GM12878 (cell line): Measurements from ENCODE around the gene RAP1A. TPM values are rescaled to one million over a fixed set of nuclear protein-coding genes. Genes with fewer than 3 reads are reported as not detected.

Experiments
- ATF7 ChIP-seq: fragments of 450-650 bp; IDR thresholded peaks from 2 replicates; pipeline ENCODE4 v1.6.1; 2016; ENCODE audit warnings: low read depth, mild to moderate bottlenecking
- BRCA1 ChIP-seq: IDR thresholded peaks from 2 replicates; pipeline ENCODE4 v1.6.1; 2011; ENCODE audit warnings: low read depth, low read length, improper control_type of control experiment
- CEBPB ChIP-seq, 2 experiments: fragments of 150-350 bp in 1 of 2; IDR thresholded peaks; 2 replicates each; pipeline ENCODE4 v1.6.1; 2012 to 2014; ENCODE audit warnings: low read depth in 2 of 2, low read length in 2 of 2, borderline replicate concordance in 1 of 2, inconsistent platforms in 1 of 2
- CHD2 ChIP-seq: IDR thresholded peaks from 2 replicates; pipeline ENCODE4 v1.6.1; 2011; ENCODE audit warnings: low read depth, low read length, improper control_type of control experiment, borderline replicate concordance
- CHD4 ChIP-seq: fragments of 200-600 bp; sonication (generic); IDR thresholded peaks from 2 replicates; pipeline ENCODE4 v1.6.1; 2016; ENCODE audit warnings: mild to moderate bottlenecking
- ETV6 ChIP-seq, 2 experiments: fragments of 450-650 bp in 1 of 2; IDR thresholded peaks in 1 of 2; conservative IDR thresholded peaks in 1 of 2; 2 replicates each; pipeline ENCODE4 v1.6.1; 2014; ENCODE audit warnings: antibody characterized with exemption in 1 of 2, borderline replicate concordance in 1 of 2, low read depth in 1 of 2, mild to moderate bottlenecking in 1 of 2, moderate library complexity in 1 of 2
- LARP7 ChIP-seq: fragments of 450-650 bp; IDR thresholded peaks from 2 replicates; pipeline ENCODE4 v1.6.1; 2017; ENCODE audit warnings: mild to moderate bottlenecking
- NRF1 ChIP-seq: conservative IDR thresholded peaks from 2 replicates; pipeline ENCODE4 v1.6.1; 2011; ENCODE audit warnings: mild to moderate bottlenecking, low read depth, low read length, improper control_type of control experiment
- PAX5 ChIP-seq: IDR thresholded peaks from 2 replicates; pipeline ENCODE4 v1.6.1; 2011; ENCODE audit warnings: low read depth, low read length, borderline replicate concordance
- POLR2A ChIP-seq: IDR thresholded peaks from 2 replicates; pipeline ENCODE4 v1.6.1; 2011; ENCODE audit warnings: low read depth, mild to moderate bottlenecking, low read length
- RAD21 ChIP-seq: IDR thresholded peaks from 2 replicates; pipeline ENCODE4 v1.6.1; 2011; ENCODE audit warnings: mild to moderate bottlenecking, low read depth, low read length, moderate library complexity; ENCODE audit not compliant: insufficient read depth
- RB1 ChIP-seq: fragments of 450-650 bp; formaldehyde crosslinking; IDR thresholded peaks from 2 replicates; pipeline ENCODE4 v1.6.1; 2017; ENCODE audit warnings: mild to moderate bottlenecking, borderline replicate concordance
- RUNX3 ChIP-seq: IDR thresholded peaks from 2 replicates; pipeline ENCODE4 v1.6.1; 2012; ENCODE audit warnings: low read length, inconsistent platforms
- SMARCA5 ChIP-seq: fragments of 450-650 bp; IDR thresholded peaks from 2 replicates; pipeline ENCODE4 v1.6.1; 2017; ENCODE audit warnings: mild to moderate bottlenecking
- SPI1 ChIP-seq: IDR thresholded peaks from 2 replicates; pipeline ENCODE4 v1.6.1; 2011; ENCODE audit warnings: low read depth, mild to moderate bottlenecking, low read length, moderate library complexity, borderline replicate concordance; ENCODE audit not compliant: insufficient read depth
- SREBF2 ChIP-seq: IDR thresholded peaks from 2 replicates; pipeline ENCODE4 v1.6.1; 2012; ENCODE audit warnings: mild to moderate bottlenecking, low read length
- SRF ChIP-seq, 2 experiments: IDR thresholded peaks; 2 replicates each; pipeline ENCODE4 v1.6.1; 2011; ENCODE audit warnings: low read depth in 2 of 2, low read length in 2 of 2, mild to moderate bottlenecking in 1 of 2, moderate library complexity in 1 of 2
- SUPT20H ChIP-seq: IDR thresholded peaks from 2 replicates; pipeline ENCODE4 v1.6.1; 2011; ENCODE audit warnings: low read depth, mild to moderate bottlenecking, low read length, moderate library complexity, borderline replicate concordance; ENCODE audit not compliant: control insufficient read depth
- TCF3 ChIP-seq: IDR thresholded peaks from 2 replicates; pipeline ENCODE4 v1.6.1; 2012; ENCODE audit warnings: low read depth, mild to moderate bottlenecking, low read length, borderline replicate concordance; ENCODE audit not compliant: insufficient read depth
- TCF7 ChIP-seq: IDR thresholded peaks from 2 replicates; pipeline ENCODE4 v1.6.1; 2014; ENCODE audit warnings: antibody characterized with exemption, borderline replicate concordance
- WRNIP1 ChIP-seq: IDR thresholded peaks from 2 replicates; pipeline ENCODE4 v1.6.1; 2011; ENCODE audit warnings: low read depth, low read length, improper control_type of control experiment, borderline replicate concordance
- ZBED1 ChIP-seq: IDR thresholded peaks from 2 replicates; pipeline ENCODE4 v1.6.1; 2016; ENCODE audit warnings: borderline replicate concordance
- ZNF274 ChIP-seq: IDR thresholded peaks from one replicate; pipeline ENCODE4 v1.8.0; 2011; ENCODE audit not compliant: insufficient read length, insufficient read depth
- polyA plus RNA-seq, 11 experiments: library from polyadenylated mRNA; depleted of rRNA in 4 of 11; unstranded in 6 of 11; stranded (reverse) in 5 of 11; fragments of >200 nt; fragmentation: Nextera tagmentation in 4 of 11; fragmentation: Illumina TruSeq in 1 of 11; extraction: Ambion mirVana in 4 of 11; extraction: Trizol in 1 of 11; gene quantifications; 1 replicate in 1 of 11; 2 replicates in 10 of 11; pipeline versions ENCODE4 v1.2.1 to v1.2.3, GENCODE V29; 2011 to 2016; ENCODE audit warnings: inconsistent platforms in 2 of 11, missing spikeins in 2 of 11, low read depth in 1 of 11
- total RNA-seq, 4 experiments: library from RNA; depleted of rRNA in 3 of 4; stranded (reverse); fragments of >200 nt in 3 of 4; fragmentation: Illumina TruSeq in 1 of 4; extraction: Trizol in 1 of 4; gene quantifications; 2 replicates each; pipeline versions ENCODE4 v1.2.1 to v1.2.3, GENCODE V29; 2013 to 2021
- TF ChIP-seq, protein P1 (sequence below): fragments of 450-650 bp; IDR thresholded peaks from 2 replicates; pipeline ENCODE4 v1.6.1; 2017; ENCODE audit warnings: mild to moderate bottlenecking
- TF ChIP-seq, protein P2 (sequence below): fragments of 450-650 bp; IDR thresholded peaks from 2 replicates; pipeline ENCODE4 v1.6.1; 2017; ENCODE audit warnings: mild to moderate bottlenecking, moderate library complexity

RAP1A gene
- total and polyA plus RNA-seq, 10 of the 15 experiments (the other 5 are each of a cell fraction or from before 2014, with no cell fraction given) = 38.4 to 213 (median 86.0) TPM

DNA sequence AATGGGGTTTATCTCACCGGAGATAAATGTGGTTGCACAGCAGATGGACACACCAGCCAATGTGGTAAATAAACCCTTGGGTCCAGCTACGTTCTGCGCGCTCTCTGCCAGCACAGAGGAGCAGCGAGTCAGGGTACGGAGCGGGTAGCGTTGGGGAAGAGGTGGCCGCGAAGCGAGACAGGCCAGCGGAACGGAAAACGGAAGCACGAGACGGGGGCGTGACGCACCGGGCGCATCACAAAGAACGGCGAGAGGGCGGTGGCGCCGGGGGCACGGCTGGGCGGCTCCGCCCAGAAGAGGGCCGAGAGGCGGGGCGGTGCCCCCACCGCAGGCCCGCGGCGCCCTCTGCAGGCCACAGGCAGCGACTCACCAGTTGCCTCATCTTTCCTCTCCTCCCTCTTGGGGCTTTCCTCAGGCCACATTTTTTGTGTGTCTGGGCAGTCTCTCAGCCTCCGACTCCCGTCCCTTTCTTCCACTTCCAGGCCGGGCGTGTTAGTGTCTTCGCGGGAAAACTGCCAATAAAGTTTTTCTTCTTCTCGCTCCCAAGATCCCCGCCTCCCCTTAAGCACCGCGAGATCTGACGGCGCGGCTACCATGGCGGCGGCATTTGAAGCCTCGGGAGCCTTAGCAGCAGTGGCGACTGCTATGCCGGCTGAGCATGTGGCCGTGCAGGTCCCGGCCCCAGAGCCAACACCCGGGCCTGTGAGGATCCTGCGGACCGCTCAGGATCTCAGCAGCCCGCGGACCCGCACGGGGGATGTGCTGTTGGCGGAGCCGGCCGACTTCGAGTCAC is 135.9 kb downstream of the RAP1A start, which contains the start of gene DDX20 (continued):
- TF ChIP-seq SUPT20H (no peak), SMARCA5 (peak; percentile 86), CEBPB (IDR thresholded peaks at IDR 0.05; ENCODE audit: borderline replicate concordance in 1 of 2, low read depth in 2 of 2, low read length in 2 of 2) (no peak), LARP7 (peak; percentile 49), TCF7 (peak; percentile 45; the same call in 1 of the 2 replicates), PAX5 (peak; percentile 78; the same call in 1 of the 2 replicates), ETV6 (conservative IDR thresholded peaks at IDR 0.05 in 1 of 2, IDR thresholded peaks at IDR 0.05 in 1 of 2; ENCODE audit: borderline replicate concordance in 1 of 2, low read depth in 1 of 2) (peak in 1 of 2 experiments; percentile 60; a peak in 1 of 4 replicates), ATF7 (peak; percentile 61; the same call in 1 of the 2 replicates), WRNIP1 (no peak), NRF1 (no peak), POLR2A (peak; percentile 92), TCF3 (peak; percentile 45; the same call in 1 of the 2 replicates), CHD2 (peak; percentile 99), CHD4 (no peak), ZBED1 (0 out of 2 replicates have a peak, but pooled peaks have one; percentile 14), ZNF274 (no peak), RB1 (peak; percentile 98), RAD21 (peak; percentile 60), SRF (IDR thresholded peaks at IDR 0.05; ENCODE audit: low read depth in 2 of 2, low read length in 2 of 2) (peak in 1 of 2 experiments; percentile 30; a peak in 1 of 4 replicates), BRCA1 (peak; percentile 84), SPI1 (0 out of 2 replicates have a peak, but pooled peaks have one; percentile 31), SREBF2 (0 out of 2 replicates have a peak, but pooled peaks have one; percentile 15), RUNX3 (peak; percentile 76)
- TF ChIP-seq, protein P1, sequence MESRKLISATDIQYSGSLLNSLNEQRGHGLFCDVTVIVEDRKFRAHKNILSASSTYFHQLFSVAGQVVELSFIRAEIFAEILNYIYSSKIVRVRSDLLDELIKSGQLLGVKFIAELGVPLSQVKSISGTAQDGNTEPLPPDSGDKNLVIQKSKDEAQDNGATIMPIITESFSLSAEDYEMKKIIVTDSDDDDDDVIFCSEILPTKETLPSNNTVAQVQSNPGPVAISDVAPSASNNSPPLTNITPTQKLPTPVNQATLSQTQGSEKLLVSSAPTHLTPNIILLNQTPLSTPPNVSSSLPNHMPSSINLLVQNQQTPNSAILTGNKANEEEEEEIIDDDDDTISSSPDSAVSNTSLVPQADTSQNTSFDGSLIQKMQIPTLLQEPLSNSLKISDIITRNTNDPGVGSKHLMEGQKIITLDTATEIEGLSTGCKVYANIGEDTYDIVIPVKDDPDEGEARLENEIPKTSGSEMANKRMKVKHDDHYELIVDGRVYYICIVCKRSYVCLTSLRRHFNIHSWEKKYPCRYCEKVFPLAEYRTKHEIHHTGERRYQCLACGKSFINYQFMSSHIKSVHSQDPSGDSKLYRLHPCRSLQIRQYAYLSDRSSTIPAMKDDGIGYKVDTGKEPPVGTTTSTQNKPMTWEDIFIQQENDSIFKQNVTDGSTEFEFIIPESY = peak; percentile 66; the same call in 1 of the 2 replicates
- TF ChIP-seq, protein P2, sequence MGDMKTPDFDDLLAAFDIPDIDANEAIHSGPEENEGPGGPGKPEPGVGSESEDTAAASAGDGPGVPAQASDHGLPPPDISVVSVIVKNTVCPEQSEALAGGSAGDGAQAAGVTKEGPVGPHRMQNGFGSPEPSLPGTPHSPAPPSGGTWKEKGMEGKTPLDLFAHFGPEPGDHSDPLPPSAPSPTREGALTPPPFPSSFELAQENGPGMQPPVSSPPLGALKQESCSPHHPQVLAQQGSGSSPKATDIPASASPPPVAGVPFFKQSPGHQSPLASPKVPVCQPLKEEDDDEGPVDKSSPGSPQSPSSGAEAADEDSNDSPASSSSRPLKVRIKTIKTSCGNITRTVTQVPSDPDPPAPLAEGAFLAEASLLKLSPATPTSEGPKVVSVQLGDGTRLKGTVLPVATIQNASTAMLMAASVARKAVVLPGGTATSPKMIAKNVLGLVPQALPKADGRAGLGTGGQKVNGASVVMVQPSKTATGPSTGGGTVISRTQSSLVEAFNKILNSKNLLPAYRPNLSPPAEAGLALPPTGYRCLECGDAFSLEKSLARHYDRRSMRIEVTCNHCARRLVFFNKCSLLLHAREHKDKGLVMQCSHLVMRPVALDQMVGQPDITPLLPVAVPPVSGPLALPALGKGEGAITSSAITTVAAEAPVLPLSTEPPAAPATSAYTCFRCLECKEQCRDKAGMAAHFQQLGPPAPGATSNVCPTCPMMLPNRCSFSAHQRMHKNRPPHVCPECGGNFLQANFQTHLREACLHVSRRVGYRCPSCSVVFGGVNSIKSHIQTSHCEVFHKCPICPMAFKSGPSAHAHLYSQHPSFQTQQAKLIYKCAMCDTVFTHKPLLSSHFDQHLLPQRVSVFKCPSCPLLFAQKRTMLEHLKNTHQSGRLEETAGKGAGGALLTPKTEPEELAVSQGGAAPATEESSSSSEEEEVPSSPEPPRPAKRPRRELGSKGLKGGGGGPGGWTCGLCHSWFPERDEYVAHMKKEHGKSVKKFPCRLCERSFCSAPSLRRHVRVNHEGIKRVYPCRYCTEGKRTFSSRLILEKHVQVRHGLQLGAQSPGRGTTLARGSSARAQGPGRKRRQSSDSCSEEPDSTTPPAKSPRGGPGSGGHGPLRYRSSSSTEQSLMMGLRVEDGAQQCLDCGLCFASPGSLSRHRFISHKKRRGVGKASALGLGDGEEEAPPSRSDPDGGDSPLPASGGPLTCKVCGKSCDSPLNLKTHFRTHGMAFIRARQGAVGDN = peak; percentile 56
